Measurements from ENCODE around the gene STX5.
"Not testable (repeated sequence)": the region's sequence is repeated elsewhere in the genome, so short reads cannot be mapped to it uniquely, and the experiment has no call there.

The STX5 gene

GRCh38 chr11:62854013-62854824 is 22.4 kb upstream of the STX5 start:
- no peak for DNase-seq

GRCh38 chr11:62853279-62853965 is 21.6 kb upstream of the STX5 start:
- DNase-seq: no peak

- DNase-seq: no peak
Observed at GRCh38 chr11:62852523-62853188, 20.8 kb upstream of the STX5 start.

GRCh38 chr11:62851807-62852522 is 20.1 kb upstream of the STX5 start:
- DNase-seq: no peak

GRCh38 chr11:62850911-62851806 is 19.3 kb upstream of the STX5 start:
- no peak for DNase-seq

GRCh38 chr11:62847767-62848314 is 16.0 kb upstream of the STX5 start:
- DNase-seq: no peak

- no peak for DNase-seq
Observed at GRCh38 chr11:62846177-62846576, 14.3 kb upstream of the STX5 start.

GRCh38 chr11:62844154-62844553 is 12.3 kb upstream of the STX5 start:
- no peak for DNase-seq

GRCh38 chr11:62843466-62843865 is 11.6 kb upstream of the STX5 start:
- DNase-seq: no peak

GRCh38 chr11:62842891-62843290 is 11.0 kb upstream of the STX5 start:
- not testable (repeated sequence) for DNase-seq

- DNase-seq: no peak
Observed at GRCh38 chr11:62842171-62842741, 10.4 kb upstream of the STX5 start.

- DNase-seq: peak; percentile 96
Observed at GRCh38 chr11:62841361-62842170, 9.7 kb upstream of the STX5 start.

GRCh38 chr11:62840721-62841360 is 9.0 kb upstream of the STX5 start:
- DNase-seq: peak; percentile 65

- DNase-seq: peak; percentile 78
Observed at GRCh38 chr11:62839050-62839945, 7.4 kb upstream of the STX5 start, which contains the start of gene WDR74. TSS of gene WDR74 (minus strand) at chr11:62839590. CDS start at chr11:62839570, 20 bp downstream.

GRCh38 chr11:62835336-62835735 is 3.5 kb upstream of the STX5 start:
- DNase-seq: no peak

GRCh38 chr11:62832336-62833234 is 734 bp upstream of the STX5 start, which contains the start of gene TEX54:
TSS of gene TEX54 (minus strand) at chr11:62832841.
- DNase-seq: no peak

GRCh38 chr11:62830904-62831519 is 839 bp downstream of the STX5 start:
- DNase-seq: no peak
